B cell (primary cell): ENCODE results near the gene SLC4A5. TPM values are rescaled to one million over a fixed set of nuclear protein-coding genes. Genes with fewer than 3 reads are reported as not detected.

Experiments used
- ATAC-seq: fragments of 200-7000 bp; cut with Tn5 transposase; one replicate; pipeline ENCODE4 v1.10.0; 2021; ENCODE audit warnings: low read depth, mild to moderate bottlenecking, moderate number of reproducible peaks, moderate library complexity
- CTCF ChIA-PET: fragments of 350-600 bp; sonication (Branson Sonifier 250); formaldehyde crosslinking; loops from one replicate; lab custom pipeline; 2021; ENCODE audit warnings: antibody characterized with exemption, inconsistent platforms; lab: Charles Lee
- POLR2A ChIA-PET: fragments of 350-600 bp; sonication (Branson Sonifier 250); formaldehyde crosslinking; loops from one replicate; lab custom pipeline; 2021; ENCODE audit warnings: antibody characterized with exemption; lab: Charles Lee
- DNase-seq: peaks from one replicate; pipeline ENCODE4 v3.0.0; 2013
- H2AFZ ChIP-seq: 2 replicates; pipeline ENCODE4 v1.6.1; 2012; ENCODE audit warnings: mild to moderate bottlenecking, low read depth, low read length; ENCODE audit not compliant: insufficient read depth, poor library complexity, severe bottlenecking
- H3K27ac ChIP-seq, 2 donors: 1 replicate in 1 of 2; 2 replicates in 1 of 2; pipeline ENCODE4 v1.5.1; 2012 to 2013; ENCODE audit warnings: low read length in 2 of 2, mild to moderate bottlenecking in 2 of 2, moderate library complexity in 1 of 2
- H3K27me3 ChIP-seq, 4 experiments: fragments of 200-600 bp in 1 of 4; sonication (generic) in 1 of 4; replicated peaks in 1 of 4; 1 replicate in 2 of 4; 2 replicates in 2 of 4; pipeline versions ENCODE4 v1.6.1 to v1.7.0; 2013 to 2016; ENCODE audit warnings: low read length in 3 of 4, mild to moderate bottlenecking in 2 of 4, mixed read lengths in 1 of 4, moderate library complexity in 1 of 4; ENCODE audit not compliant: insufficient read depth in 4 of 4, control insufficient read depth in 3 of 4; ENCODE audit errors: control extremely low read depth in 1 of 4
- H3K36me3 ChIP-seq, 2 experiments: replicated peaks in 1 of 2; 1 replicate in 1 of 2; 2 replicates in 1 of 2; pipeline versions ENCODE4 v1.6.1 to v1.7.1; 2013; ENCODE audit warnings: low read length in 1 of 2; ENCODE audit not compliant: insufficient read depth in 2 of 2, control insufficient read depth in 1 of 2; ENCODE audit errors: control extremely low read depth in 1 of 2, extremely low read depth in 1 of 2
- H3K4me1 ChIP-seq, 2 donors: fragments of 200-600 bp in 1 of 2; sonication (generic) in 1 of 2; 1 replicate in 1 of 2; 2 replicates in 1 of 2; pipeline versions ENCODE4 v1.5.1 to v1.6.1; 2013 to 2017; ENCODE audit warnings: low read length in 2 of 2; ENCODE audit not compliant: control insufficient read depth in 2 of 2, insufficient read depth in 2 of 2
- H3K4me2 ChIP-seq: replicated peaks from 2 replicates; pipeline ENCODE3; 2012; ENCODE audit warnings: mild to moderate bottlenecking, low read depth, low read length; ENCODE audit not compliant: poor library complexity, severe bottlenecking
- H3K4me3 ChIP-seq, 5 experiments: fragments of 200-600 bp in 1 of 5; sonication (generic) in 1 of 5; 1 replicate in 3 of 5; 2 replicates in 2 of 5; pipeline versions ENCODE4 v1.5.1 to v1.7.0; 2011 to 2016; ENCODE audit warnings: low read length in 4 of 5, mild to moderate bottlenecking in 4 of 5, low read depth in 2 of 5, control low read depth in 1 of 5, moderate library complexity in 1 of 5; ENCODE audit not compliant: insufficient read depth in 1 of 5; ENCODE audit errors: control extremely low read depth in 1 of 5, extremely low read depth in 1 of 5
- H3K79me2 ChIP-seq: fragments of 200-600 bp; sonication (generic); one replicate; pipeline ENCODE4 v1.6.0; 2016; ENCODE audit warnings: low read length; ENCODE audit not compliant: control insufficient read depth, insufficient read depth
- H3K9ac ChIP-seq: fragments of 200-600 bp; sonication (generic); 2 replicates; pipeline ENCODE4 v1.6.1; 2017; ENCODE audit warnings: mild to moderate bottlenecking, low read length, moderate library complexity
- H3K9me3 ChIP-seq, 3 donors: one replicate each; pipeline versions ENCODE4 v1.6.1 to v1.7.1; 2013; ENCODE audit warnings: low read length in 2 of 3; ENCODE audit not compliant: control insufficient read depth in 2 of 3, insufficient read depth in 1 of 3; ENCODE audit errors: control extremely low read depth in 1 of 3
- H4K20me1 ChIP-seq: 2 replicates; pipeline ENCODE4 v1.6.0; 2012; ENCODE audit warnings: mild to moderate bottlenecking, low read length; ENCODE audit not compliant: insufficient read depth, control insufficient read depth, poor library complexity, severe bottlenecking
- H3K27ac Mint-ChIP-seq: one replicate; pipeline ENCODE4 v1.8.0; 2021; ENCODE audit warnings: mixed read lengths
- H3K27me3 Mint-ChIP-seq: one replicate; pipeline ENCODE4 v1.8.0; 2021; ENCODE audit warnings: mixed read lengths
- H3K4me1 Mint-ChIP-seq: one replicate; pipeline ENCODE4 v1.8.0; 2021; ENCODE audit warnings: mixed read lengths
- H3K4me3 Mint-ChIP-seq: one replicate; pipeline ENCODE4 v1.8.0; 2021; ENCODE audit warnings: mixed read lengths
- H3K9me3 Mint-ChIP-seq: one replicate; pipeline ENCODE4 v1.8.0; 2022; ENCODE audit warnings: mixed read lengths; ENCODE audit not compliant: insufficient read depth
- EZH2 ChIP-seq: IDR thresholded peaks from 2 replicates; pipeline ENCODE4 v1.6.1; 2012; ENCODE audit warnings: borderline replicate concordance, low read depth, mild to moderate bottlenecking, moderate library complexity, low read length; ENCODE audit not compliant: insufficient read depth, poor library complexity, severe bottlenecking
- WGBS: methylation state at CpG from one replicate; pipeline ENCODE4 v1.1.5; 2013; ENCODE audit warnings: missing lambda C conversion rate; ENCODE audit not compliant: insufficient coverage; 5-methylcytosine and 5-hydroxymethylcytosine counted together
- intact Hi-C: fragments of 100-400 bp; cut with micrococcal nuclease; formaldehyde crosslinking; loops from one replicate; pipeline ENCODE4 v1.10.0; 2022
- polyA plus RNA-seq: library from polyadenylated mRNA; depleted of rRNA; stranded (reverse); fragments of >200 nt; gene quantifications from 2 replicates; pipeline ENCODE4 v1.2.3, GENCODE V29; 2012
- total RNA-seq, 2 donors: library from RNA; stranded (reverse); fragments of 120-200 nt in 1 of 2; gene quantifications; 1 replicate in 1 of 2; 2 replicates in 1 of 2; pipeline versions ENCODE4 v1.2.3 to v1.2.4, GENCODE V29; 2013 to 2022
- TF ChIP-seq, protein P1 (sequence below): fragments of 200-600 bp; IDR thresholded peaks from one replicate; pipeline ENCODE4 v1.8.0; 2022; ENCODE audit warnings: antibody characterized with exemption, mild to moderate bottlenecking

Gene SLC4A5
- total and polyA plus RNA-seq, 2 donors (not counting 1 experiment from before 2014, with no cell fraction given): 3.3 to 9.7 TPM

GRCh38 chr2:74290466-74291217 is 52.6 kb downstream of the SLC4A5 start:
- DNase-seq (peak; percentile 67), ATAC-seq (peak; percentile 65)
- H3K27ac Mint-ChIP-seq: peak overlapping the region; percentile 89
- Histone ChIP-seq H3K4me2 (peak overlapping the region; percentile 56), H3K9ac (peak overlapping the region; percentile 35), H3K79me2 (no peaks in the 10 kb centered on the region), H3K27me3 (no peaks in the 10 kb centered on the region), H3K9me3 (no peaks in the 10 kb centered on the region), H3K4me3 (peak overlapping the region in 2 of 5 experiments; percentile 15), H3K36me3 (no peaks in the 10 kb centered on the region), H3K27ac (peak overlapping the region; percentile 68 to 79), H4K20me1 (no peaks in the 10 kb centered on the region), H2AFZ (peak overlapping the region; percentile 65), H3K4me1 (peaks cover 17 to 18% of the 10 kb centered on the region in 2 donors)
- H3K9me3 Mint-ChIP-seq: no peaks in the 10 kb centered on the region
- TF ChIP-seq EZH2: no peak
- TF ChIP-seq, protein P1, sequence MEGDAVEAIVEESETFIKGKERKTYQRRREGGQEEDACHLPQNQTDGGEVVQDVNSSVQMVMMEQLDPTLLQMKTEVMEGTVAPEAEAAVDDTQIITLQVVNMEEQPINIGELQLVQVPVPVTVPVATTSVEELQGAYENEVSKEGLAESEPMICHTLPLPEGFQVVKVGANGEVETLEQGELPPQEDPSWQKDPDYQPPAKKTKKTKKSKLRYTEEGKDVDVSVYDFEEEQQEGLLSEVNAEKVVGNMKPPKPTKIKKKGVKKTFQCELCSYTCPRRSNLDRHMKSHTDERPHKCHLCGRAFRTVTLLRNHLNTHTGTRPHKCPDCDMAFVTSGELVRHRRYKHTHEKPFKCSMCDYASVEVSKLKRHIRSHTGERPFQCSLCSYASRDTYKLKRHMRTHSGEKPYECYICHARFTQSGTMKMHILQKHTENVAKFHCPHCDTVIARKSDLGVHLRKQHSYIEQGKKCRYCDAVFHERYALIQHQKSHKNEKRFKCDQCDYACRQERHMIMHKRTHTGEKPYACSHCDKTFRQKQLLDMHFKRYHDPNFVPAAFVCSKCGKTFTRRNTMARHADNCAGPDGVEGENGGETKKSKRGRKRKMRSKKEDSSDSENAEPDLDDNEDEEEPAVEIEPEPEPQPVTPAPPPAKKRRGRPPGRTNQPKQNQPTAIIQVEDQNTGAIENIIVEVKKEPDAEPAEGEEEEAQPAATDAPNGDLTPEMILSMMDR: no peak
- POLR2A ChIA-PET: interaction anchor here (0.7 kb wide), 1 partner anchor 417 kb away, joined by 4 read pairs; no protein-coding TSS in a partner anchor
- peaks cover 17% of the 10 kb centered on the region for H3K4me1 Mint-ChIP-seq
- intact Hi-C loops: no loop called here
- no peaks in the 10 kb centered on the region for H3K27me3 Mint-ChIP-seq
- peak overlapping the region; percentile 60 for H3K4me3 Mint-ChIP-seq
- 0% methylated on average over 1 of the region's 4 CpGs for WGBS
- CTCF ChIA-PET: interaction anchor here (0.7 to 1.0 kb wide), 2 partner anchors 116 to 241 kb away, joined by 3 to 7 read pairs; no protein-coding TSS in a partner anchor

- Histone ChIP-seq H4K20me1 (no peaks in the 10 kb centered on the region), H3K79me2 (no peaks in the 10 kb centered on the region), H3K9ac (peak overlapping the region; percentile 35), H3K27me3 (no peaks in the 10 kb centered on the region), H3K4me2 (peak overlapping the region; percentile 56), H3K36me3 (no peaks in the 10 kb centered on the region), H3K27ac (peak overlapping the region; percentile 7 to 79), H3K4me1 (peaks cover 17 to 18% of the 10 kb centered on the region in 2 donors), H3K4me3 (no peak overlapping the region), H3K9me3 (no peaks in the 10 kb centered on the region), H2AFZ (peak overlapping the region; percentile 65)
- POLR2A ChIA-PET: no interaction called here
- CTCF ChIA-PET: interaction anchor here (0.7 kb wide), 1 partner anchor 116 kb away, joined by 7 read pairs; no protein-coding TSS in a partner anchor
- Mint-ChIP-seq H3K9me3 (no peaks in the 10 kb centered on the region), H3K4me1 (peaks cover 17% of the 10 kb centered on the region), H3K27me3 (no peaks in the 10 kb centered on the region), H3K4me3 (peak overlapping the region; percentile 60), H3K27ac (peak overlapping the region; percentile 89)
- DNase-seq: no peak
- no peak for TF ChIP-seq EZH2
- TF ChIP-seq, protein P1: no peak
- intact Hi-C loops: no loop called here
- WGBS: 90% methylated on average over 2 of the region's 3 CpGs
- ATAC-seq: no peak
These were observed 53.1 kb downstream of the SLC4A5 start for GRCh38 chr2:74290066-74290465.
